ENCODE data around the gene IQCK. TPM values are rescaled to one million over a fixed set of nuclear protein-coding genes. Genes with fewer than 3 reads are reported as not detected.
A peak's percentile ranks its signal among the peaks of the same experiment; 100 is the strongest.

IQCK gene
- polyA plus RNA-seq, 5 donors, result 23.3 to 25.1 (median 24.5) TPM

DNA sequence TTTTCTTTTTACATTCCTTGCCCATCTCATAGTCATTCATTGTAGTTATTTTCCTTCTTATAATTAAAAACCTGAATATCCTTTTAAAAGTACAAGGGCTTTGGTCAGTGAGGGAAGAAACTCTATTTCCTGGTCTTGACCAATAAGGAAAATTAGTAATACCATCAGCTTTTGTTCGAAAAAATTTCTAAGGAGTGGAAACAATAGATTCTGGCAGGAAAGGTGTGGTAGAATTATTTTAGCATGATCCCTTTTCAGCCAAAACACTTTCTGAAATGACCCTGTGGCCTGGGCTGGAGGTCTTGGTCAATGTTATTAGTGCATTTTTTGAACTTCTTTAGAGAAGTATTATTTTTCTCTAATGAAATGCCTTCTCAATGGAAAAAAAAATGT is 36.6 kb downstream of the IQCK start:
- DNase-seq, result no peak

DNA sequence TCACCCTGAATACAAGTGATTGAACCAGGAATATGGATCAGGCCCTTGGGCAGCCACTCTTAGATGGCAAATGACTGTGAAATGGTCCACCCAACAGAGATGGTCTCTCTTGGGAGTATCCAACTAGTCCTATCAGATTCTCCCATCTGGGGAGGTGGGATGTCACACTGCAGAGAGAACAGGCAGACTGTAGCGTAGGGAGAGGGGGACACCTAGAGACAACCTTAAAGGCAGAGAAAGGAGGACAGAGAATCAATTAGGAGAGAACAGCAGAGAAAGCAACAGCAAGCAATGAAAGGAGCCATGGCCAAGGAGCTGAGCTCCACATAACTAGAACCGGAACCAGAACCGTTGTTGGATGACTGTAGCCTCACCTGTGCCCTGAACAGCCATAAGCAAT is 37.2 kb downstream of the IQCK start:
- no peak for DNase-seq

GRCh38 chr16:19757026-19757425 is 39.0 kb downstream of the IQCK start:
- DNase-seq, result no peak

- peak; percentile 61 to 75 for DNase-seq
These were observed 39.9 kb downstream of the IQCK start for GRCh38 chr16:19757762-19758595.

- DNase-seq, result no peak
These were observed 42.4 kb downstream of the IQCK start for GRCh38 chr16:19760356-19761060.

GRCh38 chr16:19765860-19766553 is 47.9 kb downstream of the IQCK start:
- peak in 1 of 2 donors; percentile 46 for DNase-seq

- no peak for DNase-seq
These were observed 48.4 kb downstream of the IQCK start for GRCh38 chr16:19766554-19766884.

GRCh38 chr16:19766988-19767387 is 48.9 kb downstream of the IQCK start:
- DNase-seq, result no peak

DNA sequence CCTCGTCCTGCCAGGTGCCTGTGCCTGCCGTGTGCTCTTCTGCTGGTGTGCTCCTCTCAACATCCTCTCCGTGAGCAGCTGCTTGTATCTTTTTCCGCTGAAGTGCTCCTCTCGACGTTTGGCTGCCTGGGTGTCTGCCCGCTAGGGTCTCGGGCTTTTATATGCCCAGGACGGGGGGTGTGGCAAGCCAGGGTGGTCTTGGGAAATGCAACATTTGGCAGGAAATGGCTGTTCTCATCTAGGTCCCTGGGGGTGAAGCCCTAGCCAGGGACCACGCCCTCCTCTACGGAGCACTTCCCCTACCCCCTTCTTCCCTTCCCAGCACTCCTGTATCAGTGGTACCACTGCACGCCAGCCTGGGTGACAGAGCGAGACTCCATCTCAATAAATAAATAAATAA is 49.4 kb downstream of the IQCK start:
- no peak for DNase-seq

DNA sequence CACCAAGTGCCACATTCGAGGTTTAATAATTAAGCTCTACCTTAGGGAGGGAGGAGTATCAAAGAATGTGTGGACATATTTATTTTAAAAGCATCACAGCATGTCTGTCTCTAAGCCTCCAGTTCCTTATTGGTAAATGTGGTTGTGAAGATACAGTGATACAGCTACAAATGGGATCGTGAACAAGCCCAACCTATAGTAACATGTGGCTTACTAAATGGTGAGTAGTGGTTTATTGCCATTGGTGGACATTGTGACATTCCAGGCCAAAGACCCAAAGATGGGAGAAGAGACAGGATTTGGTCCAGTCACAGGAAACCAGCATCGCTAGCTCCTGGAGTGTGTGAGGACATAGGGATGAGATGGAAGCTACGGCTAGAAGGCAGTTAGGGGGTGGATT is 51.2 kb downstream of the IQCK start:
- DNase-seq, result no peak

- DNase-seq, result no peak
These were observed 53.0 kb downstream of the IQCK start for GRCh38 chr16:19771040-19771439.

DNA sequence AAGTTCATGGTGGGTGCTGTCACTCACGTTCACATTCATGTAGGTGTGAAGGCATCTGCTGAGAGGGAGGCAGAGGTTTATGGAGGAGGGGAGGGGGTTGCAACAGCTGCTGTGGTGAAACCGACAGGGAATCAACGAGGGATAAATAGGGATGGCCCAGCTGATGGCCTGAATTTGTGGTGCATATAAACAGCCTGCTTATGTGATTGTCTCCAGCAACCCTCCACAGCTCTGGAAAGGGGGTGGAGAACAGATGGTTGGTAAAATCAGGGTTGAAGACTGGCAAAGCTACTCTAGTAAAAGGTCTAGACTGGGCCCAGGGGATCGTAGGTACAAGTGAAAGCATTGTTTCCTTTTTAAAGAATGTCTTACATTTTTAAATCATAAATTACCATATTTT is 53.7 kb downstream of the IQCK start:
- DNase-seq, result no peak

DNA sequence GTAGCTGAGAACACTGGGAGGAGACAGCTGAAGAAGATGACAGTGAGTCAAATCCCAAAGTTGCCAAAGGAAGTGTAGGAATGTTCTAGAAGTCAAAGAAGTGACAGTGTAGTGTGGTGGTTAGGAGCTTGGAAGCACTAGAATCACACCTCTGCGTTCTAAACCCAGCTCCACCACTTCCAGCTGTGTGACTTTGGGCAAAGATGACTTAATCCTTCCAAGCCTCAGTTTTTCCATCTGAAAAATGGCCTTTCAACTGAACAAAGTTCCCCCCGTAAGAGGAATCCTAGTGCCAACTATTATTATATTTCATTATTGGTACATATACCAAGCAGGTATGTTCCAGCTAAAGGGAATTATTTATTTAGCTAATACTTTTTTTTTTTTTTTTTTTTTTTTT is 56.0 kb downstream of the IQCK start:
- no peak for DNase-seq

- no peak for DNase-seq
These were observed 58.1 kb downstream of the IQCK start for GRCh38 chr16:19776147-19776546.

- no peak for DNase-seq
These were observed 58.5 kb downstream of the IQCK start for GRCh38 chr16:19776565-19776964.

DNA sequence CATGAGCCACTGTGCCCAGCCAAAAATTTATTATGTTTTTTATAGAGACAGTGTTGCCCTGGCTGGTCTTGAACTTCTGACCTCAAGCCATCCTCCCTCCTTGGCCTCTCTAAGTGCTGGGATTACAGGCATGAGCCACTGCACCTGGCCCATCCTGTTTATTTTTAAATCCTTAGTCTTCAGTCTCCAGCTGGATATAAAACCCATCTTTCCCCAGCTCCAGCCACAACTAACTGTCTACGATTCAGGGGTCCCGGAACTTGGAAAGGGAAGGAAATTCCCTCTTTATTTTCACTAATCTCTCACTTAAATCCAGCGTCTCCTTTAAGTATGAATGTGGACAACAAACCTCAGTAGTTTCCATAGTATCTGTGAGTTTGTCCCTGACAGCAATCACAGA is 62.2 kb downstream of the IQCK start:
- DNase-seq, result no peak

- no peak for DNase-seq
These were observed 63.2 kb downstream of the IQCK start for GRCh38 chr16:19781226-19781625.

GRCh38 chr16:19783363-19784182 is 65.5 kb downstream of the IQCK start:
- no peak for DNase-seq

GRCh38 chr16:19784183-19784736 is 66.2 kb downstream of the IQCK start:
- no peak for DNase-seq

DNA sequence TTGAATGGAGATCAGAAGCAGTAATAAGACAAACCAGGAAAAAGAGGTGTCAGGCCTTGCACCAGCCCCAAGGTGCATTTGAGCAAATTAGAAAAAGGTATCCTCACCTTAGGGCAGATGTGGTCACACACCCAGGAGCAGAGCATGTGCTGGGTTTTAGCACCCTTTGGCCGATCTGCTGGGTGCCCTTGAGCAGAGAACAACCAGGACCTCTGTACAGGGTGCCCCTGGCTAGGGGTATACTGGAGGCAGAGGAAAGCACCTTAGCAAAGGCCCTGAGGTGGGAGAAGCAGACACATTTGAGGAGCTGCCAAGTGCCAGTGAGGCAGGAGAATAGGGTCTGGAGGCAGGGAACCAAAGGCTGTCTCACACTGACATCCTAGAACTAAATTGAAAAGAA is 67.0 kb downstream of the IQCK start:
- DNase-seq, result no peak

- DNase-seq, result no peak
These were observed 67.5 kb downstream of the IQCK start for GRCh38 chr16:19785512-19786130.

Data from right lung (tissue), 5 donors.